GM12878 (cell line): Measurements from ENCODE around the gene GPR107. TPM values are rescaled to one million over a fixed set of nuclear protein-coding genes. Genes with fewer than 3 reads are reported as not detected.

Source experiments
- ASH2L ChIP-seq: fragments of 300-600, 200-600 bp; sonication (generic); IDR thresholded peaks from 2 replicates; pipeline ENCODE4 v1.6.1; 2017; ENCODE audit warnings: low read depth, mild to moderate bottlenecking, borderline replicate concordance
- BCL3 ChIP-seq: IDR thresholded peaks from 2 replicates; pipeline ENCODE4 v1.6.1; 2011; ENCODE audit warnings: borderline replicate concordance, low read depth, mild to moderate bottlenecking, moderate library complexity, low read length; ENCODE audit not compliant: insufficient read depth, poor library complexity, severe bottlenecking
- CEBPB ChIP-seq, 2 experiments: fragments of 150-350 bp in 1 of 2; IDR thresholded peaks; 2 replicates each; pipeline ENCODE4 v1.6.1; 2012 to 2014; ENCODE audit warnings: low read depth in 2 of 2, low read length in 2 of 2, borderline replicate concordance in 1 of 2, inconsistent platforms in 1 of 2
- CHD1 ChIP-seq: IDR thresholded peaks from 2 replicates; pipeline ENCODE4 v1.6.1; 2012; ENCODE audit warnings: low read depth, low read length, improper control_type of control experiment
- E4F1 ChIP-seq: fragments of 450-650 bp; IDR thresholded peaks from 2 replicates; pipeline ENCODE4 v1.6.1; 2018; ENCODE audit warnings: borderline replicate concordance, mild to moderate bottlenecking; ENCODE audit not compliant: partially characterized antibody
- MEF2B ChIP-seq: fragments of 450-650 bp; IDR thresholded peaks from 2 replicates; pipeline ENCODE4 v1.6.1; 2018; ENCODE audit warnings: mild to moderate bottlenecking, moderate library complexity; ENCODE audit not compliant: partially characterized antibody, poor library complexity, severe bottlenecking
- MLLT1 ChIP-seq: fragments of 450-650 bp; IDR thresholded peaks from 2 replicates; pipeline ENCODE4 v1.6.1; 2016; ENCODE audit warnings: mild to moderate bottlenecking
- NR2C2 ChIP-seq: IDR thresholded peaks from 2 replicates; pipeline ENCODE4 v1.6.1; 2011; ENCODE audit warnings: borderline replicate concordance, low read depth; ENCODE audit not compliant: control insufficient read depth, insufficient read length
- PAX8 ChIP-seq: fragments of 450-650 bp; IDR thresholded peaks from 2 replicates; pipeline ENCODE4 v1.6.1; 2017; ENCODE audit warnings: mild to moderate bottlenecking, moderate library complexity
- STAT1 ChIP-seq: fragments of 450-650 bp; conservative IDR thresholded peaks from 2 replicates; pipeline ENCODE4 v1.6.1; 2014; ENCODE audit warnings: antibody characterized with exemption, mild to moderate bottlenecking
- TBL1XR1 ChIP-seq: IDR thresholded peaks from 2 replicates; pipeline ENCODE4 v1.6.1; 2012; ENCODE audit warnings: low read depth, low read length, improper control_type of control experiment
- USF1 ChIP-seq: IDR thresholded peaks from 2 replicates; pipeline ENCODE4 v1.6.1; 2011; ENCODE audit warnings: borderline replicate concordance, low read depth, mild to moderate bottlenecking, moderate library complexity, mixed read lengths, low read length; ENCODE audit not compliant: insufficient read depth; ENCODE audit errors: extremely low read length
- ZSCAN29 ChIP-seq: fragments of 450-650 bp; IDR thresholded peaks from 2 replicates; pipeline ENCODE4 v1.6.1; 2017; ENCODE audit warnings: mild to moderate bottlenecking, moderate library complexity
- polyA plus RNA-seq, 11 experiments: library from polyadenylated mRNA; depleted of rRNA in 4 of 11; unstranded in 6 of 11; stranded (reverse) in 5 of 11; fragments of >200 nt; fragmentation: Nextera tagmentation in 4 of 11; fragmentation: Illumina TruSeq in 1 of 11; extraction: Ambion mirVana in 4 of 11; extraction: Trizol in 1 of 11; gene quantifications; 1 replicate in 1 of 11; 2 replicates in 10 of 11; pipeline versions ENCODE4 v1.2.1 to v1.2.3, GENCODE V29; 2011 to 2016; ENCODE audit warnings: inconsistent platforms in 2 of 11, missing spikeins in 2 of 11, low read depth in 1 of 11
- total RNA-seq, 4 experiments: library from RNA; depleted of rRNA in 3 of 4; stranded (reverse); fragments of >200 nt in 3 of 4; fragmentation: Illumina TruSeq in 1 of 4; extraction: Trizol in 1 of 4; gene quantifications; 2 replicates each; pipeline versions ENCODE4 v1.2.1 to v1.2.3, GENCODE V29; 2013 to 2021
- TF ChIP-seq, protein P1 (sequence below): IDR thresholded peaks from 2 replicates; pipeline ENCODE4 v1.6.1; 2011; ENCODE audit warnings: mild to moderate bottlenecking, low read depth, low read length, moderate library complexity; ENCODE audit not compliant: insufficient replicate concordance
- TF ChIP-seq, protein P2 (sequence below): fragments of 450-650 bp; IDR thresholded peaks from 2 replicates; pipeline ENCODE4 v1.6.1; 2017; ENCODE audit warnings: mild to moderate bottlenecking, moderate library complexity

Gene GPR107
- total and polyA plus RNA-seq, 10 of the 15 experiments (the other 5 are each of a cell fraction or from before 2014, with no cell fraction given) = 2.7 to 21.4 (median 10.6) TPM

DNA sequence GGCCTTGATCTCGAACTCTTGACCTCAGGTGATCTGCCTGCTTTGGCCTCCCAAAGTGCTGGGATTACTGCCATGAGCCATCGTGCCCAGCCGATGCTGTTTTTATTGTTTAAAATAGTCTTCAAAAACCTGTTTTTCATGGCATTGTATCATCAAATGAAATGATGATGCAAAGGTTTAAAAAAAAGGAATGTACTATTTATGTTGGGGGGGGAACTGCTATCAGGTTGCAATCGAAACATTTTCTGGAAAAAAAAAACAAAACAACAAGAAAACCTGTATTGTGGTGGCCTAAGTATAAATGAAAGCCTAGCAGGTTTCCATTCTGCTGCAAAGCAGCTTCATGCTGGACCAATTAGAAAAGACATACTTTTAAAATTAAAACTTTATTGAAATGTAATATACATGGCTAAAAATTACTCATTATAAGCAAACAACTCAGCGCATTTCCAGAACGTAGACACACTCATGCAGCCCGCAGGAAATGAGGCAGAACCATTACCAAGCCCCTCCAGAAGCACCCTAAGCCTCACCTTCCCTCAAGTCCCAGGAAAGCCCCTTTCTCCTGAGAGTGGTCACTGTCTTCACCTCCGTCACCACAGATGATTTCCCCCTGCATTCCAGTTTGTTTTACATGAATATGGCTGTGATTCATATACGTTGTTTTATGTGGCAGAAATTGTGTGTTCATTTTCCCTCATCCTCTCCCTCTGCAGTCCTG lies 19.0 kb downstream of the GPR107 start (continued):
- TF ChIP-seq BCL3 = peak; percentile 49
- no peak for TF ChIP-seq CHD1
- no peak for TF ChIP-seq STAT1
- no peak for TF ChIP-seq PAX8
- no peak for TF ChIP-seq E4F1
- no peak for TF ChIP-seq ASH2L
- no peak for TF ChIP-seq MEF2B
- TF ChIP-seq, protein P1, sequence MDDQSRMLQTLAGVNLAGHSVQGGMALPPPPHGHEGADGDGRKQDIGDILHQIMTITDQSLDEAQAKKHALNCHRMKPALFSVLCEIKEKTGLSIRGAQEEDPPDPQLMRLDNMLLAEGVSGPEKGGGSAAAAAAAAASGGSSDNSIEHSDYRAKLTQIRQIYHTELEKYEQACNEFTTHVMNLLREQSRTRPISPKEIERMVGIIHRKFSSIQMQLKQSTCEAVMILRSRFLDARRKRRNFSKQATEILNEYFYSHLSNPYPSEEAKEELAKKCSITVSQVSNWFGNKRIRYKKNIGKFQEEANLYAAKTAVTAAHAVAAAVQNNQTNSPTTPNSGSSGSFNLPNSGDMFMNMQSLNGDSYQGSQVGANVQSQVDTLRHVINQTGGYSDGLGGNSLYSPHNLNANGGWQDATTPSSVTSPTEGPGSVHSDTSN = no peak
- TF ChIP-seq ZSCAN29 = no peak
- no peak for TF ChIP-seq TBL1XR1
- no peak for TF ChIP-seq CEBPB (IDR thresholded peaks at IDR 0.05; ENCODE audit: borderline replicate concordance in 1 of 2, low read depth in 2 of 2, low read length in 2 of 2)
- no peak for TF ChIP-seq NR2C2
- no peak for TF ChIP-seq USF1
- TF ChIP-seq, protein P2, sequence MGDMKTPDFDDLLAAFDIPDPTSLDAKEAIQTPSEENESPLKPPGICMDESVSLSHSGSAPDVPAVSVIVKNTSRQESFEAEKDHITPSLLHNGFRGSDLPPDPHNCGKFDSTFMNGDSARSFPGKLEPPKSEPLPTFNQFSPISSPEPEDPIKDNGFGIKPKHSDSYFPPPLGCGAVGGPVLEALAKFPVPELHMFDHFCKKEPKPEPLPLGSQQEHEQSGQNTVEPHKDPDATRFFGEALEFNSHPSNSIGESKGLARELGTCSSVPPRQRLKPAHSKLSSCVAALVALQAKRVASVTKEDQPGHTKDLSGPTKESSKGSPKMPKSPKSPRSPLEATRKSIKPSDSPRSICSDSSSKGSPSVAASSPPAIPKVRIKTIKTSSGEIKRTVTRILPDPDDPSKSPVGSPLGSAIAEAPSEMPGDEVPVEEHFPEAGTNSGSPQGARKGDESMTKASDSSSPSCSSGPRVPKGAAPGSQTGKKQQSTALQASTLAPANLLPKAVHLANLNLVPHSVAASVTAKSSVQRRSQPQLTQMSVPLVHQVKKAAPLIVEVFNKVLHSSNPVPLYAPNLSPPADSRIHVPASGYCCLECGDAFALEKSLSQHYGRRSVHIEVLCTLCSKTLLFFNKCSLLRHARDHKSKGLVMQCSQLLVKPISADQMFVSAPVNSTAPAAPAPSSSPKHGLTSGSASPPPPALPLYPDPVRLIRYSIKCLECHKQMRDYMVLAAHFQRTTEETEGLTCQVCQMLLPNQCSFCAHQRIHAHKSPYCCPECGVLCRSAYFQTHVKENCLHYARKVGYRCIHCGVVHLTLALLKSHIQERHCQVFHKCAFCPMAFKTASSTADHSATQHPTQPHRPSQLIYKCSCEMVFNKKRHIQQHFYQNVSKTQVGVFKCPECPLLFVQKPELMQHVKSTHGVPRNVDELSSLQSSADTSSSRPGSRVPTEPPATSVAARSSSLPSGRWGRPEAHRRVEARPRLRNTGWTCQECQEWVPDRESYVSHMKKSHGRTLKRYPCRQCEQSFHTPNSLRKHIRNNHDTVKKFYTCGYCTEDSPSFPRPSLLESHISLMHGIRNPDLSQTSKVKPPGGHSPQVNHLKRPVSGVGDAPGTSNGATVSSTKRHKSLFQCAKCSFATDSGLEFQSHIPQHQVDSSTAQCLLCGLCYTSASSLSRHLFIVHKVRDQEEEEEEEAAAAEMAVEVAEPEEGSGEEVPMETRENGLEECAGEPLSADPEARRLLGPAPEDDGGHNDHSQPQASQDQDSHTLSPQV = no peak
- no peak; the same call in 1 of the 2 replicates for TF ChIP-seq MLLT1
